Daoy (cell line): Measurements from ENCODE around the gene TWSG1. TPM values are rescaled to one million over a fixed set of nuclear protein-coding genes. Genes with fewer than 3 reads are reported as not detected.

ENCODE experiments used
- total RNA-seq: library from RNA; depleted of rRNA; stranded (reverse); fragments of >200 nt; shearing (Covaris generic); gene quantifications from 2 replicates; pipeline ENCODE4 v1.2.3, GENCODE V29; 2014; rRNA removed

TWSG1 gene
- total RNA-seq, 1 experiment from 2014 or later: 15.0 TPM

Other genes starting within 250 kb of the TWSG1 start
- gene NDUFV2, start 232.1 kb upstream of the TWSG1 start, total RNA-seq: 80.3 and 92.5 TPM in 2 replicates
- 7.3 and 11.1 TPM in 2 replicates for gene ANKRD12, start 198.0 kb upstream of the TWSG1 start, total RNA-seq
- 38.2 and 39.7 TPM in 2 replicates for gene RALBP1, start 140.7 kb downstream of the TWSG1 start, total RNA-seq